Activated CD8-positive, alpha-beta T cell treated with anti-CD3 and anti-CD28 coated beads, Interleukin-2, amount 10 ng/mL, durations not matched to agents 7 days and 5 days (primary cell): Measurements from ENCODE around the gene PIP4K2C. TPM values are rescaled to one million over a fixed set of nuclear protein-coding genes. Genes with fewer than 3 reads are reported as not detected.
"Not testable (repeated sequence)": the region's sequence is repeated elsewhere in the genome, so short reads cannot be mapped to it uniquely, and the experiment has no call there.

Experiments used
- ATAC-seq: fragments of 150-1000 bp; cut with Tn5 transposase; one replicate; pipeline ENCODE4 v1.10.0; 2021; ENCODE audit warnings: moderate library complexity
- CTCF ChIA-PET: fragments of 350-600 bp; sonication (Branson Sonifier 250); formaldehyde crosslinking; loops from one replicate; lab custom pipeline; 2021; ENCODE audit warnings: antibody characterized with exemption; lab: Charles Lee
- POLR2A ChIA-PET: fragments of 350-600 bp; sonication (Branson Sonifier 250); formaldehyde crosslinking; loops from one replicate; lab custom pipeline; 2021; ENCODE audit warnings: antibody characterized with exemption; lab: Charles Lee
- DNase-seq: peaks from one replicate; pipeline ENCODE4 v3.0.0-alpha.2; 2020
- H3K27ac Mint-ChIP-seq: one replicate; pipeline ENCODE4 v1.8.0; 2021; ENCODE audit warnings: mild to moderate bottlenecking, mixed read lengths
- H3K27me3 Mint-ChIP-seq: one replicate; pipeline ENCODE4 v1.8.0; 2021; ENCODE audit warnings: low read depth, mixed read lengths
- H3K36me3 Mint-ChIP-seq: one replicate; pipeline ENCODE4 v1.8.0; 2021; ENCODE audit warnings: low read depth, mixed read lengths
- H3K4me1 Mint-ChIP-seq: one replicate; pipeline ENCODE4 v1.8.0; 2021; ENCODE audit warnings: low read depth, mixed read lengths
- H3K4me3 Mint-ChIP-seq: one replicate; pipeline ENCODE4 v1.8.0; 2021; ENCODE audit warnings: mild to moderate bottlenecking, mixed read lengths
- H3K9me3 Mint-ChIP-seq: one replicate; pipeline ENCODE4 v1.8.0; 2022; ENCODE audit warnings: mixed read lengths; ENCODE audit not compliant: insufficient read depth
- total RNA-seq, 2 experiments: library from RNA; stranded (reverse); gene quantifications; one replicate each; pipeline ENCODE4 v1.2.3, GENCODE V29; 2021

Gene PIP4K2C
- total RNA-seq, 2 experiments from 2014 or later: 16.8 to 17.9 TPM

GRCh38 chr12:57561117-57561516, 29.9 kb upstream of the PIP4K2C start:
- POLR2A ChIA-PET, H3K36me3 Mint-ChIP-seq, DNase-seq, ATAC-seq, H3K9me3 Mint-ChIP-seq, H3K4me1 Mint-ChIP-seq, H3K27ac Mint-ChIP-seq, H3K4me3 Mint-ChIP-seq: not testable (repeated sequence)
- peaks cover 12% of the 10 kb centered on the region for H3K27me3 Mint-ChIP-seq
- CTCF ChIA-PET: interaction anchor here (0.8 kb wide), 1 partner anchor 22 kb away, joined by 3 read pairs; no protein-coding TSS in a partner anchor

DNA sequence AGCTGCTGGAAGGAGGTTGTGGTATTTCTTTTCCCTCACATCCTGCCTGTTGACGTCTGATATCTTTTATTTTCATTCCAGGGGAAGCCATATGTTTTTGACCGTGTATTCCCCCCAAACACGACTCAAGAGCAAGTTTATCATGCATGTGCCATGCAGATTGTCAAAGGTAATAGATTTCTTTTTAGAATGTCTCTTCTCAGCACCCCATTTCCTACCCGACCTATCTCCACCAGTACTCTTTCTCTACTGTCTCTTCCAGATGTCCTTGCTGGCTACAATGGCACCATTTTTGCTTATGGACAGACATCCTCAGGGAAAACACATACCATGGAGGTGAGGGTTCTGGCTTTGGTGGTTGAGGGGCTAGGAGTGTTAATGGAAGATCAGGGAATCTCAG, 27.6 kb upstream of the PIP4K2C start:
- Mint-ChIP-seq H3K4me1 (peaks cover 8% of the 10 kb centered on the region), H3K4me3 (no peak overlapping the region), H3K27me3 (peaks cover 12% of the 10 kb centered on the region), H3K9me3 (no peaks in the 10 kb centered on the region), H3K27ac (no peak overlapping the region), H3K36me3 (no peaks in the 10 kb centered on the region)
- ChIA-PET CTCF (no interaction called here), POLR2A (interaction anchor here (0.9 kb wide), 1 partner anchor 17 kb away, joined by 3 read pairs; the partner anchor contains the start of gene DCTN2)
- ATAC-seq (no peak), DNase-seq (no peak)

DNA sequence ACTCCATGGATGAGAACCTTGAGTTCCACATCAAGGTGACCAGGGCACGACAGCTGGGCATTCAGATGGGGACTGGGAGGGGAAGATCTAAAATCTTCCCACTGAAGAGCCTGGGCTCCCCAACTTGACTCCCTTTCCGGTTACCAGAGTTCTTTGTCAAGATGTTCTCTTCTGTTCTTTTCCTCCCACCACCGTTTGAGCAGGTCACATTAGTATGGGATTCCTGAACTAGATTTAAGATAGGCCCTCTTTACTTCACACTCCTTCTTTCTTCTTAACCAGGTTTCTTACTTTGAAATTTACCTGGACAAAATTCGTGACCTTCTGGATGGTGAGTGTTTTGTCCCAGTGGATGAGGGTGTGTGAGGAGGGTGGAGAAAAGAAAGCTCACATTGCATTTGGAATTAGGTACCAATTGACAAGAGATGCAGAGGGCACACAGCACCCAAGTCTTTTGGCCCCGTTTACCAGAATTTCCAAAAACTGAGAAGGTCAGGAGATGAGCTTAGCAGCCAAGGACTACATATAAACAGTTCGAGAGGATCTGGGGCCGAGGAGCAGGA, 26.7 kb upstream of the PIP4K2C start:
- H3K4me1 Mint-ChIP-seq: peaks cover 8% of the 10 kb centered on the region
- no peaks in the 10 kb centered on the region for H3K36me3 Mint-ChIP-seq
- CTCF ChIA-PET: no interaction called here
- POLR2A ChIA-PET: interaction anchor here (0.9 kb wide), 1 partner anchor 17 kb away, joined by 3 read pairs; the partner anchor contains the start of gene DCTN2
- DNase-seq (no peak), ATAC-seq (no peak)
- H3K27ac Mint-ChIP-seq: no peak overlapping the region
- H3K4me3 Mint-ChIP-seq: no peak overlapping the region
- no peaks in the 10 kb centered on the region for H3K9me3 Mint-ChIP-seq
- H3K27me3 Mint-ChIP-seq: peaks cover 12% of the 10 kb centered on the region

DNA sequence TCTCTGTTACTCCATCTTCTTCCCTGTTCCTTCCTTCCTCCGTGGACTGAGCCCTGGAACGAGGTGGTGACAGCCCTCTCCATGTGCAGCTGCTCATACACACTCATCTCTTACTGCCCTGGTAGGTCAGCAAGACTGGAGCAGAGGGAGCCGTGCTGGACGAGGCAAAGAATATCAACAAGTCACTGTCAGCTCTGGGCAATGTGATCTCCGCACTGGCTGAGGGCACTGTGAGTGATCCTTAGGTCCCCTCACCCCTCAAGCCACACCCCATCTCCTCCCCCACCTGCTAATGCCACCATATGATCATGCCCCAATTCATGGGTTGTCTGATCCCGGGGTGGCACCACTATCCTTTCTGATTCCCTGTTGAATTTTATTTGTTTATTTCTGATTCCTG, 22.2 kb upstream of the PIP4K2C start:
- no peaks in the 10 kb centered on the region for H3K4me1 Mint-ChIP-seq
- no peak for DNase-seq
- POLR2A ChIA-PET: no interaction called here
- no peaks in the 10 kb centered on the region for H3K9me3 Mint-ChIP-seq
- H3K36me3 Mint-ChIP-seq: no peaks in the 10 kb centered on the region
- H3K27me3 Mint-ChIP-seq: peaks cover 4% of the 10 kb centered on the region
- CTCF ChIA-PET: interaction anchor here (1.0 kb wide), 1 partner anchor 15 kb away, joined by 4 read pairs; no protein-coding TSS in a partner anchor
- H3K27ac Mint-ChIP-seq: no peak overlapping the region
- H3K4me3 Mint-ChIP-seq: no peak overlapping the region
- no peak for ATAC-seq

- DNase-seq: no peak
- Mint-ChIP-seq H3K4me3 (no peak overlapping the region), H3K27me3 (peaks cover 1% of the 10 kb centered on the region), H3K36me3 (no peaks in the 10 kb centered on the region), H3K9me3 (no peaks in the 10 kb centered on the region), H3K27ac (no peak overlapping the region), H3K4me1 (no peaks in the 10 kb centered on the region)
- CTCF ChIA-PET: interaction anchor here (1.0 kb wide), 1 partner anchor 14 kb away, joined by 4 read pairs; no protein-coding TSS in a partner anchor
- POLR2A ChIA-PET: no interaction called here
- ATAC-seq: no peak
Measured at GRCh38 chr12:57569858-57570257, 21.1 kb upstream of the PIP4K2C start.

GRCh38 chr12:57570438-57570837, 20.6 kb upstream of the PIP4K2C start:
- H3K27me3 Mint-ChIP-seq, ATAC-seq, H3K36me3 Mint-ChIP-seq, H3K27ac Mint-ChIP-seq, H3K9me3 Mint-ChIP-seq, H3K4me3 Mint-ChIP-seq, H3K4me1 Mint-ChIP-seq, POLR2A ChIA-PET, DNase-seq: not testable (repeated sequence)
- CTCF ChIA-PET: interaction anchor here (5.8 kb wide), 1 partner anchor 14 kb away, joined by 36 read pairs; no protein-coding TSS in a partner anchor

DNA sequence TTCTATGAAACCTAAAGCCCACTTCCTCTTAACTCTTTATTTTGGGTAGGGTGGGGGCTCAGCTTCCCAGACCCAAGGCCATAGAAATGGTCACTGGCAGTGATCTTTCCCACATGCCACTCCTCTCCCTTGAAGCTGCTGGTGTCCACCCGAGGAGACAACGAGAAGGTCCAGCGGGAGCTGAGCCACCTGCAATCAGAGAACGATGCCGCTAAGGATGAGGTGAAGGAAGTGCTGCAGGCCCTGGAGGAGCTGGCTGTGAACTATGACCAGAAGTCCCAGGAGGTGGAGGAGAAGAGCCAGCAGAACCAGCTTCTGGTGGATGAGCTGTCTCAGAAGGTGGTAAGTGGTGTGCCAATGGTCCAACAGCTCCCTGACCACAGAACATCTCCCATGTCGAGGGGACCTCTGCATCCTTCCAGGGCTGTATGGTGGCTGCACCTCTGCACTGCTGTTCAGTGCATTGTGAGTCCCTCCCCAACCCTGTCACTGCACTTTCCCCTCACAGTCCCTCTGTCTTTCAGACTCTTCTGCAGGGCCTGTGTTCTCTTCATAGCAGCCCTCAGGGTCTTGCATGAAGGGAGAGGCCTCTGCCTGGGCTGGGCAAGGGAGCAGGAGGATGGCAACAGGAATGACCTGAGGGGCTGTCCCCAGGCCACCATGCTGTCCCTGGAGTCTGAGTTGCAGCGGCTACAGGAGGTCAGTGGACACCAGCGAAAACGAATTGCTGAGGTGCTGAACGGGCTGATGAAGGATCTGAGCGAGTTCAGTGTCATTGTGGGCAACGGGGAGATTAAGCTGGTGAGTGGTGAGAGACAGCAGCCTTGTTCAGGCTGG, 18.8 kb upstream of the PIP4K2C start:
- no peaks in the 10 kb centered on the region for H3K27me3 Mint-ChIP-seq
- H3K9me3 Mint-ChIP-seq: no peaks in the 10 kb centered on the region
- DNase-seq (no peak), ATAC-seq (no peak)
- H3K4me3 Mint-ChIP-seq: no peak overlapping the region
- ChIA-PET CTCF (interaction anchor here (1.0 to 5.8 kb wide), 3 partner anchors 9 to 50 kb away, joined by 3 to 36 read pairs (median 5); no protein-coding TSS in a partner anchor), POLR2A (no interaction called here)
- H3K27ac Mint-ChIP-seq: no peak overlapping the region
- no peaks in the 10 kb centered on the region for H3K4me1 Mint-ChIP-seq
- no peaks in the 10 kb centered on the region for H3K36me3 Mint-ChIP-seq

- Mint-ChIP-seq H3K4me1 (no peaks in the 10 kb centered on the region), H3K9me3 (no peaks in the 10 kb centered on the region), H3K36me3 (no peaks in the 10 kb centered on the region), H3K27me3 (no peaks in the 10 kb centered on the region), H3K27ac (no peak overlapping the region), H3K4me3 (no peak overlapping the region)
- DNase-seq (no peak), ATAC-seq (no peak)
- ChIA-PET POLR2A (no interaction called here), CTCF (interaction anchor here (0.8 to 5.8 kb wide), 4 partner anchors 9 to 116 kb away, joined by 4 to 36 read pairs (median 6); no protein-coding TSS in a partner anchor)
Measured at GRCh38 chr12:57574795-57575194, 16.2 kb upstream of the PIP4K2C start.

GRCh38 chr12:57575771-57576612, 15.0 kb upstream of the PIP4K2C start:
- H3K27me3 Mint-ChIP-seq: no peaks in the 10 kb centered on the region
- H3K4me3 Mint-ChIP-seq: no peak overlapping the region
- no peak overlapping the region for H3K27ac Mint-ChIP-seq
- H3K4me1 Mint-ChIP-seq: no peaks in the 10 kb centered on the region
- ChIA-PET CTCF (interaction anchor here (0.8 to 5.8 kb wide), 4 partner anchors 8 to 117 kb away, joined by 3 to 36 read pairs (median 6); no protein-coding TSS in a partner anchor), POLR2A (interaction anchor here (0.6 kb wide), 1 partner anchor 1648 kb away, joined by 3 read pairs; the partner anchor contains the start of gene PYM1)
- DNase-seq: no peak
- no peaks in the 10 kb centered on the region for H3K9me3 Mint-ChIP-seq
- H3K36me3 Mint-ChIP-seq: no peaks in the 10 kb centered on the region
- no peak for ATAC-seq

GRCh38 chr12:57576613-57577160, 14.3 kb upstream of the PIP4K2C start:
- Mint-ChIP-seq H3K4me3 (no peak overlapping the region), H3K27ac (no peak overlapping the region), H3K27me3 (no peaks in the 10 kb centered on the region), H3K4me1 (no peaks in the 10 kb centered on the region), H3K9me3 (no peaks in the 10 kb centered on the region), H3K36me3 (no peaks in the 10 kb centered on the region)
- ChIA-PET POLR2A (no interaction called here), CTCF (no interaction called here)
- no peak for ATAC-seq
- DNase-seq: no peak
